ES-I3 (cell line): ENCODE results near the gene RBM42.

ENCODE experiments used
- H3K36me3 ChIP-seq: 2 replicates; pipeline ENCODE4 v1.6.1; 2013; ENCODE audit warnings: mild to moderate bottlenecking, low read length, control low read depth, moderate library complexity; ENCODE audit not compliant: insufficient read depth
- H3K4me1 ChIP-seq: 2 replicates; pipeline ENCODE4 v1.6.1; 2013; ENCODE audit warnings: mild to moderate bottlenecking, control low read depth, low read length; ENCODE audit not compliant: insufficient read depth
- H3K9ac ChIP-seq: 2 replicates; pipeline ENCODE4 v1.6.1; 2013; ENCODE audit warnings: low read depth, mild to moderate bottlenecking, low read length, moderate library complexity
- H3K9me3 ChIP-seq: 2 replicates; pipeline ENCODE4 v1.6.1; 2013; ENCODE audit warnings: mild to moderate bottlenecking, low read length, moderate library complexity; ENCODE audit not compliant: control insufficient read depth, insufficient read depth

Gene RBM42

GRCh38 chr19:35637165-35637564 is 8.3 kb downstream of the RBM42 start:
- peaks cover 6% of the 10 kb centered on the region for H3K36me3 ChIP-seq
- H3K9me3 ChIP-seq = no peaks in the 10 kb centered on the region
- peaks cover 15% of the 10 kb centered on the region for H3K4me1 ChIP-seq

GRCh38 chr19:35639321-35639639 is 10.4 kb downstream of the RBM42 start:
- H3K9ac ChIP-seq = no peak overlapping the region
- peaks cover 16% of the 10 kb centered on the region for H3K4me1 ChIP-seq
- no peaks in the 10 kb centered on the region for H3K9me3 ChIP-seq
- peaks cover 6% of the 10 kb centered on the region; the same call in 1 of the 2 replicates for H3K36me3 ChIP-seq

More at GRCh38 chr19:35637165-35637564, 8.3 kb downstream of the RBM42 start:
- H3K9ac ChIP-seq = no peak overlapping the region

DNA sequence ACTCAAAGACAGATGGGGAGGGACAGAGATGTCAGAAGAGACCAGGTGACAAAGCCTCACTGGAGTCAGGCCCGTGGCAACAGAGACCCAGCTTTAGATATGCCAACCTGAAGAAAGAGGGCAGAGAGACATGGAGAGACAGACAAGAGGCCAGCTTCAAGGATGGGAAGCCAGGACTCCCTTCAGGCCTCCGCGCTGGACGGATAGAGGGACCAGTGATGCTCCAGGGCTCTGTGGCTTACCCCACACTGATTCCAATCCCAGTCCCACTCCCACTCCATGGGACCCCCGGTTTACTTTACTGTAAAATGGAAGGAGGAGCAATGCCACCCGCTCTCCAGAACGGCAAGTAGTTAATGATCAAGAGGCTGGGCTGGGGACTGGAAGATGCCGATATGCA is 11.0 kb downstream of the RBM42 start:
- H3K4me1 ChIP-seq = peaks cover 16% of the 10 kb centered on the region
- no peaks in the 10 kb centered on the region for H3K9me3 ChIP-seq
- H3K36me3 ChIP-seq = peaks cover 6% of the 10 kb centered on the region; the same call in 1 of the 2 replicates
- H3K9ac ChIP-seq = no peak overlapping the region

DNA sequence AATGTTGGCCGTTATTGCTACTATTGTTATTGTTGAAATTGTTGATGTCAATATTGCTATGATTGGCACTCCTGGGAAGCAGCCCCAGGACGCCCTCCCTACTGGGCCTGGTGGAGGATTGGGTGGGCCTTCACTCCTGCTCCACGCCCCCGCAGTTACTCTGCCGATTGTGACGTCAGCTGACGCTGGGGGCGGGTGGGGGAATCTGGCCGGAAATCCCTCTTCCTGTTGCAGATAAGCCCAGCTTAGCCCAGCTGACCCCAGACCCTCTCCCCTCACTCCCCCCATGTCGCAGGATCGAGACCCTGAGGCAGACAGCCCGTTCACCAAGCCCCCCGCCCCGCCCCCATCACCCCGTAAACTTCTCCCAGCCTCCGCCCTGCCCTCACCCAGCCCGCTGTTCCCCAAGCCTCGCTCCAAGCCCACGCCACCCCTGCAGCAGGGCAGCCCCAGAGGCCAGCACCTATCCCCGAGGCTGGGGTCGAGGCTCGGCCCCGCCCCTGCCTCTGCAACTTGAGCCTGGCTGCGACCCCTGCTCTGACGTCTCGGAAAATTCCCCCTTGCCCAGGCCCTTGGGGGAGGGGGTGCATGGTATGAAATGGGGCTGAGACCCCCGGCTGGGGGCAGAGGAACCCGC is 12.8 kb downstream of the RBM42 start, which contains the start of gene ETV2:
Gene ETV2, plus strand, starts transcription at position 231 of the 637 bp plus-strand sequence. CDS start 716 bp downstream, outside the sequence.
- Histone ChIP-seq H3K36me3 (peaks cover 3% of the 10 kb centered on the region; the same call in 1 of the 2 replicates), H3K9me3 (no peaks in the 10 kb centered on the region), H3K4me1 (peaks cover 16% of the 10 kb centered on the region), H3K9ac (peak within 1 kb of the TSS; percentile 79; the same call in 1 of the 2 replicates)

- H3K36me3 ChIP-seq = no peaks in the 10 kb centered on the region; the same call in 1 of the 2 replicates
- H3K9me3 ChIP-seq = no peaks in the 10 kb centered on the region
- peak overlapping the region; percentile 79; the same call in 1 of the 2 replicates for H3K9ac ChIP-seq
- peaks cover 16% of the 10 kb centered on the region for H3K4me1 ChIP-seq
Observed at GRCh38 chr19:35642312-35642711, 13.5 kb downstream of the RBM42 start.

DNA sequence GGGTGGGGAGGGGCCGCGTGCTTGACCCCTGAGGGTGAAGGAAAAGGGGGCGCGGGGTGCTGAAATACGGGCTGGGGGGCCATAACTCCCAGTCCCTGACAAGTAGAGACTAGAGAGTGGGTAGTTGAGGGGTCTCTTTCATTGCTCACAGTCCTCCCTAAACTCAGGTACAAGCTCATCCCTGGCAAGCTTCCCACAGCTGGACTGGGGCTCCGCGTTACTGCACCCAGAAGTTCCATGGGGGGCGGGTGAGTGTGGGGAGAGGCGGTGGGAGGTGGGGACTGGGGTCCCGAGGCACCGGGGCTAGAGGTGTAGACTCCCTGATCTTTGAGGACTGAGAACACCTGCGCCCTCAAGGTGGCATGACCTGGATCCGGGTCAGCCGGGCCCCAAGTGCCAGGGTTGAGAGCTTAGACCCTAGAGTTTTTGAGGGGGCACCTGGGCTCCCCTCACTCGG is 14.0 kb downstream of the RBM42 start:
- peaks cover 16% of the 10 kb centered on the region for H3K4me1 ChIP-seq
- no peaks in the 10 kb centered on the region for H3K9me3 ChIP-seq
- H3K9ac ChIP-seq = peak overlapping the region; percentile 79
- no peaks in the 10 kb centered on the region for H3K36me3 ChIP-seq

- Histone ChIP-seq H3K9me3 (no peaks in the 10 kb centered on the region), H3K36me3 (no peaks in the 10 kb centered on the region), H3K4me1 (peaks cover 16% of the 10 kb centered on the region), H3K9ac (peak overlapping the region; percentile 79)
Observed at GRCh38 chr19:35643255-35644205, 14.7 kb downstream of the RBM42 start.

DNA sequence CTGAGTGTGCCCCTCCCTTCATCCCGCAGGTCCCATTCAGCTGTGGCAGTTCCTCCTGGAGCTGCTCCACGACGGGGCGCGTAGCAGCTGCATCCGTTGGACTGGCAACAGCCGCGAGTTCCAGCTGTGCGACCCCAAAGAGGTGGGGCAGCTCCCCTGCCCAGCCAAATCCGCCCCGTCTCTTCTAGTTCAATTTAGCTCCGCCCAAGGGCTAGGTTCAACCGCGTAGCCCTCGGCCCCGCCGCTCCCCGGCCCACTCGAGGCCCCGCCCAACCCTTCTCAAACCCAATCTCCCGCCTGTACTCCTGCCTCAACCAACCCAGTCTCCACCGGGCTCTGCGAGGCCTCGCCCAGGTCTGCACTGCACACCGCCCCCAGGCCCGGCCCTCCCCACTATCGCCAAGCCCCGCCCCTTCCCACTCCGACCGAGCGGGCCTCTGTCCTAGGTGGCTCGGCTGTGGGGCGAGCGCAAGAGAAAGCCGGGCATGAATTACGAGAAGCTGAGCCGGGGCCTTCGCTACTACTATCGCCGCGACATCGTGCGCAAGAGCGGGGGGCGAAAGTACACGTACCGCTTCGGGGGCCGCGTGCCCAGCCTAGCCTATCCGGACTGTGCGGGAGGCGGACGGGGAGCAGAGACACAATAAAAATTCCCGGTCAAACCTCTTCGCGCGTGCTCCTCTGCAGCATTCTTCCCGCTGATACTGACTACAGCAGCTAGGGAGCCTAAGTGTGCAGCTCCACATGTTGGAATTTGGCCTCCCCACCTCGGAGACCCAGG is 15.6 kb downstream of the RBM42 start:
- H3K9ac ChIP-seq = peak overlapping the region; percentile 79
- H3K4me1 ChIP-seq = peaks cover 15% of the 10 kb centered on the region
- no peaks in the 10 kb centered on the region for H3K36me3 ChIP-seq
- H3K9me3 ChIP-seq = no peaks in the 10 kb centered on the region

DNA sequence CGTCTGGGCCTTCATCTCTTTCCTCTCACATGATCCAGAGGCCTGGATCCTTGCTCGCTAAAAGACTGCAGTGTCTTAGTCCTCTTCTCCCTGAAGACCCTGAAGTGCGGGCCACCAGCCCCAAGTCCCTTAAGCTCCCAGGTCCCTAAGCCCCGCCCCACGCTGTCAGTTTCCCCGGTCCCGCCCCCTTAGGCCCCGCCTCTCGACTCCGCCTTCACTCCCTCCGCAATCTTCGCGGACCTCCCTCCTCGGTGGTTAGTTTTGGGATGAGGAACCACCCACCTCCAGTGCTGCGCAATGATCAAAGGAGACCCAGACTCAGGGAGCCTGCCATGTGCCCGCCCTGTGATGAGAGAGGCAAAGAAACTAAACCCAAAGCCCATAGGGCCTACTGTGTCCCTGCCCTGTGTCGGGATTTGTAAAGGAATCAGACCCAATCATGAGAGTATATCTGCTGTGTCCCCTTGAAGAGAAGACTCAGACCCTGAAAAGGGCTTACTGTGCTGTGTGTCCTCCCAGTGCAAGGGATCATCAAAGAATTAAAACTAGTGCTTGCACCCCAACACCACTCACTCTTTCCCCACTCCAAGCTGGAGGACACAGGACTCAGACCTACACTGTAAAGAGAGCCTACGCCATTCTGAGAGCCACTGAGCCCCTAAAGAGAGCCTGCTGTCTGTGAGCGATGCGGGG is 16.3 kb downstream of the RBM42 start:
- Histone ChIP-seq H3K9ac (peak overlapping the region; percentile 79), H3K4me1 (peaks cover 10% of the 10 kb centered on the region; the same call in 1 of the 2 replicates), H3K9me3 (no peaks in the 10 kb centered on the region), H3K36me3 (no peaks in the 10 kb centered on the region)

- Histone ChIP-seq H3K9ac (no peak overlapping the region), H3K4me1 (peaks cover 10% of the 10 kb centered on the region; the same call in 1 of the 2 replicates), H3K36me3 (peaks cover 4% of the 10 kb centered on the region), H3K9me3 (no peaks in the 10 kb centered on the region)
Observed at GRCh38 chr19:35645680-35646511, 17.1 kb downstream of the RBM42 start.

DNA sequence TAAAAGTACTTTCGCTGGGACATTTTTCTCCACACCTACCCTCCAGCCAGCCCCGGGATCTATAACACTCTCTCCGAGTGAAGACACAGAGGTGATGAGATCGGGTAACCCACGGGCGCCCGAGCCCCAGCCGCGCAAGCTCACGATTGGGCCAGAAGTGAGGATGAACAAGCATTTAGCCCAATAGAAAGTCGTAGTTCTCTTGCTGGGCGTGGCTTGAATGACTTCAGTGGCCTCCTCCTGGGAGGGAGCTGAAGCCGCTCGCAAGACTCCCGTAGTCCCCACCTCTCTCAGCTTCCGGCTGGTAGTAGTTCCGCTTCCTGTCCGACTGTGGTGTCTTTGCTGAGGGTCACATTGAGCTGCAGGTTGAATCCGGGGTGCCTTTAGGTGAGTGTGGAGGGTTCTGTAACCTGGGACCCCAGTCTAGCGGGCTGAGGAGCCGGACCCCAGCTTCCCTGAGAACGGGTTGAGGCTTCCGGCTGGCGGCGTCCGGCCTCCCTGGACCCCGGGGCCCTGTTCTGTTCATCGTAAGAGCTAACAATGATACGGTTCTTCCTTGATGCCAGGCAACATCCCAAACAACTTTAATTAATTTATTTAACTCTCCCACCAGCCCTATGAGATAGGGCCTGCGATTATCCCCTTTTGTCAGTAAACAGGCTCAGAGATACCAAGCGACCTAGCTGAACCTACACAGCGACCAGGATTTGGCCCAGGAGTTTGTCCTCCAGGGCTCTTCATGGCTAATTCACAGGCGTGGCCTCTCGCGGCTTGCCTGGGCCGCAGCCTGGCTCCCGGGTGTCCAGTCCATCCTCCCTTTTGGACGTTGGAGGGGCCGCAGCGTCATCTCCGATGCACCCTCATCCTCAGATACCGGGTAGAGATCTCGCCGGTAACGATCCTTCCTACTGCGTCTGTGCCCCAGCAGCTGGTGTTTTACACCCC is 19.5 kb downstream of the RBM42 start, which contains the start of gene COX6B1:
Gene COX6B1, plus strand, starts transcription at position 307 of the 945 bp plus-strand sequence. CDS start 2,921 bp downstream, outside the sequence.
- peaks cover 2% of the 10 kb centered on the region; the same call in 1 of the 2 replicates for H3K4me1 ChIP-seq
- H3K36me3 ChIP-seq = peaks cover 11% of the 10 kb centered on the region
- H3K9ac ChIP-seq = peak within 1 kb of the TSS; percentile 75
- no peaks in the 10 kb centered on the region for H3K9me3 ChIP-seq

GRCh38 chr19:35650581-35650980 is 21.7 kb downstream of the RBM42 start:
- H3K9ac ChIP-seq = no peak overlapping the region

More at GRCh38 chr19:35650581-35650980, 21.7 kb downstream of the RBM42 start:
- Histone ChIP-seq H3K36me3 (peaks cover 14% of the 10 kb centered on the region), H3K9me3 (no peaks in the 10 kb centered on the region), H3K4me1 (peaks cover 2% of the 10 kb centered on the region; the same call in 1 of the 2 replicates)
